NCI-H2227 treated with DMSO at 0.1 percent for 48 hours (cell line): ENCODE measurements around the gene PGP.
"Not testable (repeated sequence)": the region's sequence is repeated elsewhere in the genome, so short reads cannot be mapped to it uniquely, and the experiment has no call there.

Experiments
- DNase-seq: peaks from one replicate; lab custom pipeline; 2025; lab: John Stamatoyannopoulos, UW

PGP gene

GRCh38 chr16:2214719-2214968 is at the start of gene PGP:
Gene PGP (minus strand): TSS chr16:2214840. CDS start chr16:2214777, 63 bp downstream.
- DNase-seq, result no peak

- DNase-seq, result not testable (repeated sequence)
These were observed 48.4 kb upstream of the PGP start for GRCh38 chr16:2263026-2263425.

GRCh38 chr16:2260250-2260649 is 45.6 kb upstream of the PGP start:
- no peak for DNase-seq

GRCh38 chr16:2258530-2258929 is 43.9 kb upstream of the PGP start:
- DNase-seq, result not testable (repeated sequence)

GRCh38 chr16:2257726-2258125 is 43.1 kb upstream of the PGP start:
- no peak for DNase-seq

- DNase-seq, result no peak
These were observed 42.0 kb upstream of the PGP start for GRCh38 chr16:2256531-2257140.

- no peak for DNase-seq
These were observed 38.7 kb upstream of the PGP start for GRCh38 chr16:2253293-2253692.

- no peak for DNase-seq
These were observed 38.1 kb upstream of the PGP start for GRCh38 chr16:2252806-2253148.

GRCh38 chr16:2251296-2252111 is 36.9 kb upstream of the PGP start, which contains the start of gene ECI1:
Gene ECI1 (minus strand): TSS chr16:2251587. CDS start chr16:2251566, 21 bp downstream.
- DNase-seq, result peak; percentile 89

GRCh38 chr16:2250652-2251295 is 36.1 kb upstream of the PGP start:
- DNase-seq, result peak; percentile 21

GRCh38 chr16:2246301-2246885 is 31.8 kb upstream of the PGP start:
- no peak for DNase-seq

GRCh38 chr16:2244926-2245795 is 30.5 kb upstream of the PGP start:
- no peak for DNase-seq

- no peak for DNase-seq
These were observed 29.7 kb upstream of the PGP start for GRCh38 chr16:2244301-2244700.

- DNase-seq, result no peak
These were observed 29.1 kb upstream of the PGP start for GRCh38 chr16:2243781-2244180.

GRCh38 chr16:2243031-2243528 is 28.4 kb upstream of the PGP start:
- no peak for DNase-seq

- no peak for DNase-seq
These were observed 28.0 kb upstream of the PGP start for GRCh38 chr16:2242598-2242997.

- not testable (repeated sequence) for DNase-seq
These were observed 25.7 kb upstream of the PGP start for GRCh38 chr16:2240331-2240730.

GRCh38 chr16:2238838-2239675 is 24.4 kb upstream of the PGP start:
- DNase-seq, result peak; percentile 5

- DNase-seq, result no peak
These were observed 23.7 kb upstream of the PGP start for GRCh38 chr16:2238150-2238837.

GRCh38 chr16:2237493-2238149 is 23.0 kb upstream of the PGP start:
- DNase-seq, result no peak
